H9 (cell line): ENCODE results near the gene IZUMO1. TPM values are rescaled to one million over a fixed set of nuclear protein-coding genes. Genes with fewer than 3 reads are reported as not detected.

Experiments
- DNase-seq: peaks from one replicate; pipeline ENCODE4 v3.0.0-alpha.2; 2017
- H2AFZ ChIP-seq: one replicate; pipeline ENCODE4 v1.6.1; 2013; ENCODE audit warnings: mild to moderate bottlenecking, low read length, control low read depth, moderate library complexity
- H2AK5ac ChIP-seq: 2 replicates; pipeline ENCODE4 v1.6.1; 2013; ENCODE audit warnings: low read length, control low read depth, mixed read lengths; ENCODE audit not compliant: insufficient read length
- H2BK120ac ChIP-seq: one replicate; pipeline ENCODE4 v1.6.1; 2013; ENCODE audit warnings: low read depth, mild to moderate bottlenecking, low read length, control low read depth, inconsistent platforms; ENCODE audit not compliant: poor library complexity, severe bottlenecking
- H2BK12ac ChIP-seq: 2 replicates; pipeline ENCODE4 v1.6.1; 2013; ENCODE audit warnings: low read length, control low read depth, mixed read lengths, low read depth; ENCODE audit not compliant: insufficient read length
- H2BK15ac ChIP-seq: 2 replicates; pipeline ENCODE4 v1.6.1; 2013; ENCODE audit warnings: low read depth, low read length, control low read depth
- H2BK20ac ChIP-seq: one replicate; pipeline ENCODE4 v1.6.1; 2013; ENCODE audit warnings: low read depth, mild to moderate bottlenecking, low read length, control low read depth, inconsistent platforms; ENCODE audit not compliant: poor library complexity, severe bottlenecking
- H2BK5ac ChIP-seq: 2 replicates; pipeline ENCODE4 v1.6.1; 2013; ENCODE audit warnings: low read length, control low read depth, mixed read lengths; ENCODE audit not compliant: insufficient read length
- H3K14ac ChIP-seq: 2 replicates; pipeline ENCODE4 v1.6.1; 2013; ENCODE audit warnings: low read length, control low read depth; ENCODE audit not compliant: insufficient read depth
- H3K18ac ChIP-seq: 2 replicates; pipeline ENCODE4 v1.6.1; 2013; ENCODE audit warnings: low read depth, mild to moderate bottlenecking, mixed read lengths, low read length, control low read depth; ENCODE audit not compliant: insufficient read length
- H3K23ac ChIP-seq: 2 replicates; pipeline ENCODE4 v1.6.1; 2013; ENCODE audit warnings: low read length, control low read depth, mixed read lengths, low read depth; ENCODE audit not compliant: insufficient read length
- H3K23me2 ChIP-seq: 2 replicates; pipeline ENCODE4 v1.6.1; 2013; ENCODE audit warnings: low read depth, mild to moderate bottlenecking, mixed read lengths, low read length, control low read depth; ENCODE audit not compliant: insufficient read length, poor library complexity, severe bottlenecking
- H3K27ac ChIP-seq: 2 replicates; pipeline ENCODE4 v1.5.1; 2013; ENCODE audit warnings: low read length, control low read depth, mixed read lengths, low read depth; ENCODE audit not compliant: insufficient read length
- H3K27me3 ChIP-seq: 2 replicates; pipeline ENCODE4 v1.6.1; 2013; ENCODE audit warnings: low read length, control low read depth, inconsistent platforms; ENCODE audit not compliant: insufficient read depth
- H3K4ac ChIP-seq: 2 replicates; pipeline ENCODE4 v1.6.1; 2013; ENCODE audit warnings: low read depth, mild to moderate bottlenecking, control low read depth, inconsistent platforms, low read length, moderate library complexity
- H3K4me1 ChIP-seq: 2 replicates; pipeline ENCODE4 v1.6.1; 2013; ENCODE audit warnings: low read length, control low read depth, inconsistent platforms; ENCODE audit not compliant: insufficient read depth
- H3K4me2 ChIP-seq: 2 replicates; pipeline ENCODE4 v1.6.1; 2013; ENCODE audit warnings: low read length, control low read depth, mixed read lengths; ENCODE audit not compliant: insufficient read length, insufficient read depth
- H3K56ac ChIP-seq: 2 replicates; pipeline ENCODE4 v1.6.1; 2013; ENCODE audit warnings: low read depth, mild to moderate bottlenecking, mixed read lengths, low read length, control low read depth; ENCODE audit not compliant: insufficient read length
- H3K79me1 ChIP-seq: 2 replicates; pipeline ENCODE4 v1.6.1; 2013; ENCODE audit warnings: low read depth, mild to moderate bottlenecking, moderate library complexity, low read length, control low read depth, inconsistent platforms; ENCODE audit not compliant: insufficient read depth, poor library complexity, severe bottlenecking
- H3K79me2 ChIP-seq: 2 replicates; pipeline ENCODE4 v1.6.1; 2013; ENCODE audit warnings: low read length, control low read depth, inconsistent platforms; ENCODE audit not compliant: insufficient read depth
- H3K9ac ChIP-seq: 2 replicates; pipeline ENCODE4 v1.6.1; 2013; ENCODE audit warnings: low read length, control low read depth, mixed read lengths; ENCODE audit not compliant: insufficient read length; ENCODE audit errors: extremely low read depth
- H3K9me3 ChIP-seq: one replicate; pipeline ENCODE4 v1.6.1; 2013; ENCODE audit warnings: low read depth, low read length, inconsistent platforms; ENCODE audit not compliant: control insufficient read depth
- H3T11ph ChIP-seq: one replicate; pipeline ENCODE4 v1.6.1; 2013; ENCODE audit warnings: mild to moderate bottlenecking, low read length, control low read depth, inconsistent platforms
- H4K20me1 ChIP-seq: one replicate; pipeline ENCODE4 v1.6.1; 2013; ENCODE audit not compliant: control insufficient read depth, insufficient read length, insufficient read depth
- H4K5ac ChIP-seq: 2 replicates; pipeline ENCODE4 v1.6.1; 2013; ENCODE audit warnings: low read depth, mild to moderate bottlenecking, mixed read lengths, low read length, control low read depth; ENCODE audit not compliant: insufficient read length
- H4K8ac ChIP-seq: replicated peaks from 2 replicates; pipeline ENCODE4 v1.6.1; 2013; ENCODE audit warnings: low read length, control low read depth, mixed read lengths, low read depth; ENCODE audit not compliant: insufficient read length
- H4K91ac ChIP-seq: 2 replicates; pipeline ENCODE4 v1.6.1; 2013; ENCODE audit warnings: low read depth, mild to moderate bottlenecking, moderate library complexity, mixed read lengths, low read length, control low read depth; ENCODE audit not compliant: insufficient read length
- H3K27ac Mint-ChIP-seq, 3 experiments: 2 replicates in 2 of 3; 3 replicates in 1 of 3; pipeline ENCODE4 v1.8.0; 2020 to 2021; ENCODE audit warnings: mixed read lengths in 3 of 3, mild to moderate bottlenecking in 1 of 3, moderate library complexity in 1 of 3
- H3K27me3 Mint-ChIP-seq: 2 replicates; pipeline ENCODE4 v1.8.0; 2021; ENCODE audit warnings: low read depth, mild to moderate bottlenecking, moderate library complexity, mixed read lengths
- H3K36me3 Mint-ChIP-seq, 3 experiments: 2 replicates in 2 of 3; 3 replicates in 1 of 3; pipeline ENCODE4 v1.8.0; 2020 to 2021; ENCODE audit warnings: low read depth in 3 of 3, mixed read lengths in 3 of 3; ENCODE audit not compliant: insufficient read depth in 1 of 3
- H3K4me1 Mint-ChIP-seq, 2 experiments: 2 replicates each; pipeline ENCODE4 v1.8.0; 2020; ENCODE audit warnings: mixed read lengths in 2 of 2
- H3K4me3 Mint-ChIP-seq, 2 experiments: 2 replicates in 1 of 2; 3 replicates in 1 of 2; pipeline ENCODE4 v1.8.0; 2020 to 2021; ENCODE audit warnings: mild to moderate bottlenecking in 2 of 2, mixed read lengths in 2 of 2, moderate library complexity in 1 of 2
- H3K9me3 Mint-ChIP-seq, 2 experiments: 2 replicates in 1 of 2; 3 replicates in 1 of 2; pipeline ENCODE4 v1.8.0; 2020; ENCODE audit warnings: mild to moderate bottlenecking in 2 of 2, mixed read lengths in 2 of 2, moderate library complexity in 1 of 2
- CTCF ChIP-seq: fragments of 200-600 bp; sonication (generic); conservative IDR thresholded peaks from 3 replicates; pipeline ENCODE4 v1.8.0; 2021; ENCODE audit warnings: antibody characterized with exemption, mild to moderate bottlenecking
- WGBS: extraction: QIAGEN DNeasy Blood & Tissue Kit; methylation state at CpG from one replicate; pipeline ENCODE4 v1.1.7; 2013; ENCODE audit warnings: missing lambda C conversion rate, low lambda C conversion rate, mixed read lengths; ENCODE audit not compliant: insufficient read length; ENCODE audit errors: extremely low coverage; 5-methylcytosine and 5-hydroxymethylcytosine counted together
- total RNA-seq: library from RNA; stranded (reverse); gene quantifications from 2 replicates; pipeline ENCODE4 v1.2.1, GENCODE V29; 2021

The IZUMO1 gene
- total RNA-seq, 1 experiment from 2014 or later: 3.7 TPM

DNA sequence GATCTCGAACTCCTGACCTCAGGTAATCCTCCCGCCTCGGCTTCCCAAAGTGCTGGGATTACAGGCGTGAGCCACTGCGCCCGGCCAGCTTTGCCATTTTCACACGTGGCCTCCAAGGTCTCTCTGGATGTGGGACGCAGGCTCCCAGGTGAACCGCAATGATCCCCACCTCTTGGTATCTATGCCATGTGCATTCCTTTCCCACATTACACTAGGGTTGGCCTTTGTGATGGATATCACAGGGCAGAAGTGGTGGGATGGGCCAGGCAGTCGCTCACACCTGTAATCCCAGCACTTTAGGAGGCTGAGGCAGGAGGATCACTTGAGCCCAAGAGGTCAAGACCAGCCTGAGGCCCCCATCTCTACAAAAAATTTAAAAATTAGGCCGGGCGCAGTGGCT lies 31.0 kb upstream of the IZUMO1 start:
- no peaks in the 10 kb centered on the region; a peak in 1 of 5 replicates for H3K9me3 Mint-ChIP-seq
- peaks cover 5 to 10% of the 10 kb centered on the region in 2 experiments for H3K4me1 Mint-ChIP-seq
- no peak overlapping the region for H3K56ac ChIP-seq
- H4K91ac ChIP-seq: no peak overlapping the region
- H4K20me1 ChIP-seq: no peaks in the 10 kb centered on the region
- H3K23ac ChIP-seq: no peak overlapping the region
- no peak overlapping the region for H3K14ac ChIP-seq
- no peak overlapping the region for H2BK15ac ChIP-seq
- H2BK120ac ChIP-seq: no peak overlapping the region
- no peak overlapping the region for H2AK5ac ChIP-seq
- no peak overlapping the region for H3K18ac ChIP-seq
- H4K5ac ChIP-seq: no peak overlapping the region
- no peak overlapping the region for H3K27ac Mint-ChIP-seq
- no peaks in the 10 kb centered on the region for H3K79me1 ChIP-seq
- H3K4ac ChIP-seq: no peak overlapping the region
- no peaks in the 10 kb centered on the region; the same call in 1 of the 2 replicates for H3K27me3 Mint-ChIP-seq
- no CpG with 5 or more reads among the region's 12 CpGs for WGBS
- H3K27ac ChIP-seq: no peak overlapping the region
- no peaks in the 10 kb centered on the region for H3K23me2 ChIP-seq
- no peaks in the 10 kb centered on the region for H3K4me1 ChIP-seq
- H2BK20ac ChIP-seq: no peak overlapping the region
- H4K8ac ChIP-seq: no peak overlapping the region
- H2BK5ac ChIP-seq: no peak overlapping the region
- no peak overlapping the region for H3T11ph ChIP-seq
- no peak for TF ChIP-seq CTCF
- H3K36me3 Mint-ChIP-seq: no peaks in the 10 kb centered on the region
- no peak overlapping the region; a peak in 1 of 5 replicates for H3K4me3 Mint-ChIP-seq
- no peaks in the 10 kb centered on the region for H3K9me3 ChIP-seq
- no peak overlapping the region for H3K9ac ChIP-seq
- H3K79me2 ChIP-seq: no peaks in the 10 kb centered on the region
- H2BK12ac ChIP-seq: no peak overlapping the region
- peak; percentile 66 for DNase-seq
- H3K4me2 ChIP-seq: no peak overlapping the region
- H2AFZ ChIP-seq: no peak overlapping the region
- no peaks in the 10 kb centered on the region for H3K27me3 ChIP-seq
